Mesenchymal stem cell (in vitro differentiated cells and primary cell): ENCODE data around the gene HRK.

Source experiments
- DNase-seq: peaks from one replicate; pipeline ENCODE4 v3.0.0-alpha.2; 2013
- H2AFZ ChIP-seq: one replicate; pipeline ENCODE4 v1.6.1; 2013; ENCODE audit warnings: low read depth, mild to moderate bottlenecking, control low read depth, inconsistent platforms, low read length, moderate library complexity
- H2AK5ac ChIP-seq: 2 replicates; pipeline ENCODE4 v1.6.1; 2013; ENCODE audit warnings: low read length, moderate library complexity, mild to moderate bottlenecking, inconsistent platforms; ENCODE audit not compliant: severe bottlenecking
- H2BK120ac ChIP-seq: one replicate; pipeline ENCODE4 v1.6.1; 2013; ENCODE audit warnings: low read depth, mild to moderate bottlenecking, inconsistent platforms, low read length, moderate library complexity
- H2BK12ac ChIP-seq, 2 experiments: one replicate each; pipeline ENCODE4 v1.6.1; 2013; ENCODE audit warnings: inconsistent platforms in 2 of 2, low read length in 2 of 2, mild to moderate bottlenecking in 2 of 2, moderate library complexity in 2 of 2, control low read depth in 1 of 2
- H2BK15ac ChIP-seq: one replicate; pipeline ENCODE4 v1.6.1; 2013; ENCODE audit warnings: mild to moderate bottlenecking, low read depth, inconsistent platforms; ENCODE audit not compliant: poor library complexity, severe bottlenecking
- H2BK5ac ChIP-seq: 2 replicates; pipeline ENCODE4 v1.6.1; 2013; ENCODE audit warnings: low read depth, mild to moderate bottlenecking, low read length, control low read depth, inconsistent platforms; ENCODE audit not compliant: poor library complexity, severe bottlenecking
- H3K14ac ChIP-seq, 2 experiments: one replicate each; pipeline ENCODE4 v1.6.1; 2013; ENCODE audit warnings: inconsistent platforms in 2 of 2, low read length in 2 of 2, control low read depth in 1 of 2, mild to moderate bottlenecking in 1 of 2, moderate library complexity in 1 of 2
- H3K18ac ChIP-seq, 2 experiments: one replicate each; pipeline ENCODE4 v1.6.1; 2013; ENCODE audit warnings: inconsistent platforms in 2 of 2, low read length in 2 of 2, control low read depth in 1 of 2, low read depth in 1 of 2, mild to moderate bottlenecking in 1 of 2
- H3K23ac ChIP-seq, 2 experiments: one replicate each; pipeline ENCODE4 v1.6.1; 2013; ENCODE audit warnings: inconsistent platforms in 2 of 2, low read length in 2 of 2, mild to moderate bottlenecking in 2 of 2, moderate library complexity in 2 of 2, control low read depth in 1 of 2
- H3K27ac ChIP-seq: 2 replicates; pipeline ENCODE4 v1.5.1; 2013; ENCODE audit warnings: mild to moderate bottlenecking, moderate library complexity, low read length, control low read depth, inconsistent platforms; ENCODE audit not compliant: poor library complexity, severe bottlenecking
- H3K27me3 ChIP-seq, 2 experiments: 2 replicates each; pipeline versions ENCODE4 v1.6.1 to v1.7.0; 2013; ENCODE audit warnings: low read length in 2 of 2, mild to moderate bottlenecking in 2 of 2, moderate library complexity in 2 of 2, control low read depth in 1 of 2, inconsistent platforms in 1 of 2; ENCODE audit not compliant: control insufficient read depth in 1 of 2, insufficient read depth in 1 of 2
- H3K36me3 ChIP-seq, 2 experiments: 2 replicates each; pipeline versions ENCODE4 v1.6.1 to v1.7.0; 2013; ENCODE audit warnings: low read length in 2 of 2, control low read depth in 1 of 2, inconsistent platforms in 1 of 2, low read depth in 1 of 2, mild to moderate bottlenecking in 1 of 2; ENCODE audit not compliant: insufficient read depth in 2 of 2, control insufficient read depth in 1 of 2
- H3K4ac ChIP-seq, 2 experiments: one replicate each; pipeline ENCODE4 v1.6.1; 2013; ENCODE audit warnings: inconsistent platforms in 2 of 2, low read length in 2 of 2, mild to moderate bottlenecking in 2 of 2, moderate library complexity in 2 of 2, control low read depth in 1 of 2, low read depth in 1 of 2
- H3K4me1 ChIP-seq: 2 replicates; pipeline ENCODE4 v1.6.1; 2013; ENCODE audit warnings: low read depth, low read length, control low read depth; ENCODE audit not compliant: control insufficient read depth, insufficient read depth
- H3K4me2 ChIP-seq: 2 replicates; pipeline ENCODE4 v1.6.1; 2013; ENCODE audit warnings: low read length, mild to moderate bottlenecking, inconsistent platforms; ENCODE audit not compliant: poor library complexity, severe bottlenecking
- H3K4me3 ChIP-seq, 2 experiments: 2 replicates each; pipeline versions ENCODE4 v1.5.1 to v1.7.0; 2013; ENCODE audit warnings: low read length in 2 of 2, mild to moderate bottlenecking in 2 of 2, control low read depth in 1 of 2, low read depth in 1 of 2; ENCODE audit not compliant: insufficient read depth in 1 of 2
- H3K79me1 ChIP-seq: replicated peaks from 2 replicates; pipeline ENCODE4 v1.6.1; 2013; ENCODE audit warnings: mild to moderate bottlenecking, control low read depth, low read length, inconsistent platforms; ENCODE audit not compliant: poor library complexity, severe bottlenecking
- H3K9ac ChIP-seq: 2 replicates; pipeline ENCODE4 v1.7.0; 2013; ENCODE audit warnings: mild to moderate bottlenecking, low read length, moderate library complexity
- H3K9me3 ChIP-seq: 2 replicates; pipeline ENCODE4 v1.7.0; 2013; ENCODE audit warnings: mild to moderate bottlenecking, low read length; ENCODE audit not compliant: control insufficient read depth
- H4K8ac ChIP-seq: one replicate; pipeline ENCODE4 v1.6.1; 2013; ENCODE audit warnings: inconsistent platforms, mild to moderate bottlenecking, low read length, moderate library complexity
- H4K91ac ChIP-seq: one replicate; pipeline ENCODE4 v1.6.1; 2013; ENCODE audit warnings: mild to moderate bottlenecking, low read length, inconsistent platforms
- WGBS: methylation state at CpG from one replicate; pipeline ENCODE4 v1.1.7; 2013; ENCODE audit warnings: mixed read lengths; 5-methylcytosine and 5-hydroxymethylcytosine counted together

The HRK gene

DNA sequence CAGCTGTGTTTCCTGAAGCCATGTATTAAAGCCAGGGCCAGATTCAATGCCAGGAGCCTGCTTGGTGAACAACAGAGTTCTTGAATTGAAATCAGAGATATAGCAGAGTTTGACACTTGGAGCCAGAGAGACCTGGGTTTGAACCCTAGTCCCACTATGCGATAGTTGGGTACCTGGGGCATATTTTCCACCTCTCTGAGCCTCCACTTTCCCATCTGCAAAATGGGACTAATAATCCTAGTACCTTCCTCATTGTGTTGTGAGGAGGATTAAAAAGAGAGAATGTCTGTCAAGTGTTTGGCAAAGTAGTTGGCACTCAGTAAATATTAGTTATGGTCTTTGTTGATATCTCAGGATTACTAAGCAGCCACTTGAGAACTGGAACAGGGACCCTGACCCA, 6.0 kb upstream of the HRK start:
- H3K4ac ChIP-seq, result no peak overlapping the region
- H3K27ac ChIP-seq, result no peak overlapping the region
- H3K4me1 ChIP-seq, result no peaks in the 10 kb centered on the region
- peaks cover 28 to 52% of the 10 kb centered on the region in 2 experiments for H3K27me3 ChIP-seq
- H4K91ac ChIP-seq, result no peak overlapping the region
- H3K4me3 ChIP-seq, result no peak overlapping the region
- H3K36me3 ChIP-seq, result no peaks in the 10 kb centered on the region
- no peak overlapping the region for H3K23ac ChIP-seq
- no peak overlapping the region for H3K14ac ChIP-seq
- H3K9ac ChIP-seq, result no peak overlapping the region
- H2BK12ac ChIP-seq, result no peak overlapping the region
- H3K4me2 ChIP-seq, result no peak overlapping the region
- no peak overlapping the region for H4K8ac ChIP-seq
- H2BK5ac ChIP-seq, result no peak overlapping the region
- no peak overlapping the region for H2AFZ ChIP-seq
- H3K79me1 ChIP-seq, result no peaks in the 10 kb centered on the region
- no peak for DNase-seq
- H2BK15ac ChIP-seq, result no peak overlapping the region
- no peak overlapping the region for H2AK5ac ChIP-seq
- H2BK120ac ChIP-seq, result no peak overlapping the region
- no peak overlapping the region for H3K18ac ChIP-seq
- peaks cover 6% of the 10 kb centered on the region for H3K9me3 ChIP-seq
- 60% methylated on average over 1 of the region's 1 CpG for WGBS

DNA sequence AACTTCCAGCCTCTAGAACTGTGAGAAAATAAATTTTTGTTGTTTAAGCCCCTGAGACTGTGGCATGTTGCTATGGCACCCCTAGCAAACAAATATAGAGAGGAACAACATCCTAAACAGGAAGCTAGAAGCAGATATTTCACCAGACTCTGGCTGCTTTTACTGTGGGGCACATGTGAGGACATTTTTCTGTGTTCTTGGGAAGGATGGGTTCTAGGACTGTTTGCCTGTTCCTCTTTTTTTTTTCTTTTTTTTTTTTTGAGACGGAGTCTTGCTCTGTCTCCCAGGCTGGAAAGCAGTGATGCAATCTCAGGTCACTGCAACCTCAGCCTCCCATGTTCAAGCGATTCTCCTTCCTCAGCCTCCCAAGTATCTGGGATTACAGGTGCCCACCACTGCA, 4.2 kb upstream of the HRK start:
- Histone ChIP-seq H3K79me1 (no peaks in the 10 kb centered on the region), H3K27me3 (peaks cover 40 to 63% of the 10 kb centered on the region in 2 experiments), H2AK5ac (no peak overlapping the region), H4K91ac (no peak overlapping the region), H3K23ac (no peak overlapping the region), H3K4me3 (no peak overlapping the region), H4K8ac (no peak overlapping the region), H3K4me1 (peaks cover 12% of the 10 kb centered on the region), H3K18ac (no peak overlapping the region), H3K9me3 (peaks cover 4% of the 10 kb centered on the region), H2AFZ (no peak overlapping the region), H2BK12ac (no peak overlapping the region), H2BK15ac (no peak overlapping the region), H3K4ac (no peak overlapping the region), H3K27ac (no peak overlapping the region), H3K9ac (no peak overlapping the region), H2BK5ac (no peak overlapping the region), H2BK120ac (no peak overlapping the region), H3K14ac (no peak overlapping the region), H3K36me3 (no peaks in the 10 kb centered on the region), H3K4me2 (no peak overlapping the region)
- peak; percentile 52 for DNase-seq
- 95% methylated on average over 2 of the region's 2 CpGs for WGBS

DNA sequence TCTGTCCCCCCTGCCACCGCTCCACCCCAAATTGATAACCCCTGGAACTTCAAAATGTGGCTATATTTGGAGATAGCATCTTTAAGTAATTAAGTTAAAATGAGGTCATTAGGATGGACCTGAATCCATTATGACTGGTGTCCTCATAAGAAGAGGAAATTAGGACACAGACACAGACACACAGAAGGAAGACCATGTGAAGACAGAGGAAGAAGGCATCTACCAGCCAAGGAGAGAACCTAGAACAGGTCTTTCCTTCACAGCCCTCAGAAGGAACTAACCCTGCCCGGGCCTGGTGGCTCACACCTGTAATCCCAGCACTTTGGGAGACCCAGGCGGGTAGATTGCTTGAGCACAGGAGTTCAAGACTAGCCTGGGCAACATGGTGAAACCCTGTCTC, 3.6 kb upstream of the HRK start:
- H3K27me3 ChIP-seq, result peaks cover 46 to 69% of the 10 kb centered on the region in 2 experiments
- DNase-seq, result no peak
- H3K36me3 ChIP-seq, result no peaks in the 10 kb centered on the region
- H3K4ac ChIP-seq, result no peak overlapping the region
- no peak overlapping the region for H3K23ac ChIP-seq
- H2BK120ac ChIP-seq, result no peak overlapping the region
- 64% methylated on average over 2 of the region's 3 CpGs for WGBS
- H2AFZ ChIP-seq, result no peak overlapping the region
- H2BK15ac ChIP-seq, result no peak overlapping the region
- H3K14ac ChIP-seq, result no peak overlapping the region
- no peaks in the 10 kb centered on the region for H3K79me1 ChIP-seq
- H4K8ac ChIP-seq, result no peak overlapping the region
- no peaks in the 10 kb centered on the region for H3K9me3 ChIP-seq
- H3K27ac ChIP-seq, result no peak overlapping the region
- no peak overlapping the region for H3K4me2 ChIP-seq
- H3K4me1 ChIP-seq, result peaks cover 15% of the 10 kb centered on the region
- no peak overlapping the region for H2BK12ac ChIP-seq
- no peak overlapping the region for H3K4me3 ChIP-seq
- H4K91ac ChIP-seq, result no peak overlapping the region
- H3K9ac ChIP-seq, result no peak overlapping the region
- H3K18ac ChIP-seq, result no peak overlapping the region
- H2AK5ac ChIP-seq, result no peak overlapping the region
- no peak overlapping the region for H2BK5ac ChIP-seq

DNA sequence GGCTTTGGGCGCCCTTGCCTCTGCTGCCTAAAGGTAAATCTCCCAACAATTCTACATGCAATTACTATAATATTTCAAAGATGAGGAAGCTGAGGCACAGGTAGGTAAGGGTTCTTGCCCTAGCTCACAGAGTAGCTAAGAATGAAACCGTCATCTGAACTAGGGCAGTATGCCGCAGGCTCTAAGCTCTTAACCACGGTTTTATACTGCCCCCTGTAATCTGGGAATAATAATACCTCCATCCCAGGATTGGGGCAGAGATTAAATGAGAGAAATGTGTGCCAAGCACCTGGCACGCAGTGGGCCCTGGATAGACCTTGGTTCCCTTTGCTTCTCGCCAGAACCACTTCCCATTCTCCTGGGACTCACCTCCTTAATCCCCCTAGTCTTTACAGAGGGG, 1.5 kb upstream of the HRK start:
- Histone ChIP-seq H2BK5ac (no peak overlapping the region), H3K14ac (no peak overlapping the region), H2AK5ac (no peak overlapping the region), H4K91ac (no peak overlapping the region), H3K4me1 (peaks cover 29% of the 10 kb centered on the region), H3K36me3 (no peaks in the 10 kb centered on the region), H3K4me3 (no peak overlapping the region), H3K79me1 (no peaks in the 10 kb centered on the region), H2AFZ (no peak overlapping the region), H3K18ac (no peak overlapping the region), H2BK15ac (no peak overlapping the region), H3K9ac (no peak overlapping the region), H3K27ac (no peak overlapping the region), H3K4ac (no peak overlapping the region), H3K4me2 (no peak overlapping the region), H3K23ac (no peak overlapping the region), H4K8ac (no peak overlapping the region), H2BK12ac (no peak overlapping the region), H2BK120ac (no peak overlapping the region), H3K9me3 (no peaks in the 10 kb centered on the region), H3K27me3 (peaks cover 57 to 78% of the 10 kb centered on the region in 2 experiments)
- 22% methylated on average over 6 of the region's 6 CpGs for WGBS
- DNase-seq, result no peak
